GM21526 (cell line): ENCODE results near the gene ADGRG2.

ENCODE experiments used
- ATAC-seq: cut with Tn5 transposase; IDR thresholded peaks from one replicate; pipeline ENCODE4 v1.9.1; 2021; ENCODE audit warnings: moderate library complexity; ENCODE audit not compliant: unreplicated experiment, low FRiP score

The ADGRG2 gene, protein sequence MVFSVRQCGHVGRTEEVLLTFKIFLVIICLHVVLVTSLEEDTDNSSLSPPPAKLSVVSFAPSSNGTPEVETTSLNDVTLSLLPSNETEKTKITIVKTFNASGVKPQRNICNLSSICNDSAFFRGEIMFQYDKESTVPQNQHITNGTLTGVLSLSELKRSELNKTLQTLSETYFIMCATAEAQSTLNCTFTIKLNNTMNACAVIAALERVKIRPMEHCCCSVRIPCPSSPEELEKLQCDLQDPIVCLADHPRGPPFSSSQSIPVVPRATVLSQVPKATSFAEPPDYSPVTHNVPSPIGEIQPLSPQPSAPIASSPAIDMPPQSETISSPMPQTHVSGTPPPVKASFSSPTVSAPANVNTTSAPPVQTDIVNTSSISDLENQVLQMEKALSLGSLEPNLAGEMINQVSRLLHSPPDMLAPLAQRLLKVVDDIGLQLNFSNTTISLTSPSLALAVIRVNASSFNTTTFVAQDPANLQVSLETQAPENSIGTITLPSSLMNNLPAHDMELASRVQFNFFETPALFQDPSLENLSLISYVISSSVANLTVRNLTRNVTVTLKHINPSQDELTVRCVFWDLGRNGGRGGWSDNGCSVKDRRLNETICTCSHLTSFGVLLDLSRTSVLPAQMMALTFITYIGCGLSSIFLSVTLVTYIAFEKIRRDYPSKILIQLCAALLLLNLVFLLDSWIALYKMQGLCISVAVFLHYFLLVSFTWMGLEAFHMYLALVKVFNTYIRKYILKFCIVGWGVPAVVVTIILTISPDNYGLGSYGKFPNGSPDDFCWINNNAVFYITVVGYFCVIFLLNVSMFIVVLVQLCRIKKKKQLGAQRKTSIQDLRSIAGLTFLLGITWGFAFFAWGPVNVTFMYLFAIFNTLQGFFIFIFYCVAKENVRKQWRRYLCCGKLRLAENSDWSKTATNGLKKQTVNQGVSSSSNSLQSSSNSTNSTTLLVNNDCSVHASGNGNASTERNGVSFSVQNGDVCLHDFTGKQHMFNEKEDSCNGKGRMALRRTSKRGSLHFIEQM

DNA sequence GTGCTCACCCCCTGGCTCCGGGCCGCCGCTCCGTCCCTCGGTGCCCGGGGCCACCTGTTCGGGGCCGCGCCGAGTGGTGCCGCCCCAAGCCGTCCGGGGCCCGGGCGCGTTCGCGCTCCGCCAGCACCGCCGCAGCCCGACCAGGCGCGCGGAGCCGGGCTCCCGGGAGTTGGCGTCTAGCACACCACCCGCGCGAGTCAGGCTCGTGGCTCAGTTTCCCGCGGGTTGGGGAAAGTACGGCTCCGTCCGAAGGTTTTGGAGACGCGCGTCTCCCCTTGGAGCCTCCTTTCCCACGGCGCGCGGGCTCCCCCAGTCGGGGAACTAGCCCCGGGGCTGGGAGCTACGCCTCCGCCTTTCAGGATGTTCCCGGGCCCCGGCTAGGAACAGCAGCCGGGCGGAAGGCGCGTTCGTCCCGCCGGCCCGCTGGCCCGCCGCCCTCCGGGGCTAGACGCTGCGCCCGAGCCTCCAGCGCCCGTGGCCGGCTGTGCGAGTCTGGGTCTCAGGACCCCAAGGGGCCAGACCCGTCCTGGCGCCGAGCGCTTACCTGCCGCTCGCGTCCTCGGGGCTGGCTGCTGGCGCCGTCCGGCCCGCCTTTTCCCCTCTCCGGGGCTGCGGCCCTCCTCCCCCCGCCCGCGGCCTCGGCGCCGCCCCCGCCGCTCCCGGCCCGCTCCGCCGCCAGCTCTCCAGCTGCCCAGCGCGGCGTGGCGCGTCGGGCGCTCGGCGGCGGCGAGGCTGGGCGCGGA lies at the start of gene ADGRG2:
Gene ADGRG2 (minus strand): TSS at position 571 of the 743 bp plus-strand sequence. CDS start 53,634 bp downstream, outside the sequence.
- no peak for ATAC-seq

DNA sequence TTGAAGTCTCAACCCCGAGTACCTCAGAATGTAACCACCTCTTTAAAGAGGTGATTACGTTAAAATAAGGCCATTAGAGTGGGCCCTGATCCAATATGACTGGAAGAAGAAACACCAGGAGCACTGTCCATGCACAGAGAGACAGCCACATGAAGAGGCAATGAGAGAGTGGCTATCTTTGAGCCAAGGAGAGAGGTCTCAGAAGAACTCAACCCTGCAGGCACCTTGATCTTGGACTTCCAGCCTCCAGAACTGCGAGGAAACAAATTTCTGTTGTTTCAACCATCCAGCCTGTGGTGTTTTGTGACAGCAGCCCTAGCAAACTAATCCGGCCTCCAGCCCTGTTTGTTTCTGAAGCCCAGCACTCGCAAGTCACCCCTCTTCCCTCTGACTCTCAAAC lies 46.3 kb upstream of the ADGRG2 start:
- ATAC-seq, result no peak

GRCh38 chrX:19162851-19163250 lies 40.6 kb upstream of the ADGRG2 start:
- ATAC-seq, result no peak

GRCh38 chrX:19156186-19156585 lies 33.9 kb upstream of the ADGRG2 start:
- ATAC-seq, result no peak

DNA sequence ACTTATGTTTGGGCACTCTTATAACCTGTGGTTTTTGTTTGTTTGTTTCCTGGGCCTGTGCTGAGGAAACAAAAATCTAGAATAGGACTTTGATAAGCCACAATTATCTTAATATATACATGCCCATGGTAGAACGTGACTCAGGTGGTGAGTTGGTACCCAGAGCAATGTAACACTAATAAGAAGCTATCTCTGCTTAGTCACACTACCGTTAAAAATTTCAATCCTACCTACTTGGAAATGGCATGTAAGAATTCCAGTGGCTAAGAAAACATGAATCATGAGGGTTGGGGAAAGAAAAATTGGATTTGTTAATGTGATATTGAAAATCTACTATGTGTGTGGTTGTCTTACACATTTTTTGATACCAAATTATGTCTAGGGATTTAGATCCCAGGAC lies 30.5 kb upstream of the ADGRG2 start:
- no peak for ATAC-seq

- ATAC-seq, result no peak
These were observed 14.8 kb upstream of the ADGRG2 start for GRCh38 chrX:19137067-19137466.

GRCh38 chrX:19133784-19134183 lies 11.5 kb upstream of the ADGRG2 start:
- ATAC-seq, result no peak

GRCh38 chrX:19133231-19133630 lies 11.0 kb upstream of the ADGRG2 start:
- ATAC-seq, result no peak

DNA sequence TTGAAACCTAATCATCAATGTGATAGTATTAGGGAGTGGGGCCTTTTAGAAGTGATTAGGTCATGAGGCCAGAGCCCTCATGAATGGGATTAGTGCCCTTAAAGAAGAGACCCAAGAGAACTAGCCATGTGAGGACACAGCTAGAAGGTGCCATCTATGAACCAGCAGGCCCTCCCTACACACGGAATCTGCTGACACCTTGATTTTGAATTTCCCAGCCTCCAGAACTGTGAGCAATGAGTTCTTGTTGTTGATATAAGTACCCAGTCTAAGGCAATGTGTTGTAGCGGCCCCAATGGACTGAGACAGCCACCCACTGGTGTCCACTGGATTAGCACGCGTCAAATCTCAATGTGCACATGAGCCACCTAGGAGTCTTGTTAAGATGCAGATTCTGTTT lies 8.4 kb upstream of the ADGRG2 start:
- ATAC-seq, result no peak

DNA sequence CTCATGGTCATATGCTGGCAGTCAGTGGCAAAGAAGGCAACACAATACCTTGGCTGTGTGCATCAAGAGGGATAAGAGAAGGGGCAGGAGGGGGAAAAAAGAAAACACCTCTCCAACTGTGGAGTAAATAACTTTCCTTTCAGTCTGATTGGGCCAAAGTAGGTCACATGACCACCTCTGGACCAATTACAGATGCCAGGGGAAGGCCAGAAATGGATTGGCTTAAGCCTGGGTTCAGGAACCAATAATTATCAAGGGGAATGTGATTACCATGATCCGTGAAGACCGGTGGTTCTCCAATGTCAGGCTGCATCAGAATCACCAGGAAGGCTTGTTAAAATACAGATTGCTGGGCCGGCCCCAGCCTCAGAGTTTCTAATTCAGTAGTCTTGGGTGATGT lies 7.4 kb upstream of the ADGRG2 start:
- ATAC-seq, result no peak

DNA sequence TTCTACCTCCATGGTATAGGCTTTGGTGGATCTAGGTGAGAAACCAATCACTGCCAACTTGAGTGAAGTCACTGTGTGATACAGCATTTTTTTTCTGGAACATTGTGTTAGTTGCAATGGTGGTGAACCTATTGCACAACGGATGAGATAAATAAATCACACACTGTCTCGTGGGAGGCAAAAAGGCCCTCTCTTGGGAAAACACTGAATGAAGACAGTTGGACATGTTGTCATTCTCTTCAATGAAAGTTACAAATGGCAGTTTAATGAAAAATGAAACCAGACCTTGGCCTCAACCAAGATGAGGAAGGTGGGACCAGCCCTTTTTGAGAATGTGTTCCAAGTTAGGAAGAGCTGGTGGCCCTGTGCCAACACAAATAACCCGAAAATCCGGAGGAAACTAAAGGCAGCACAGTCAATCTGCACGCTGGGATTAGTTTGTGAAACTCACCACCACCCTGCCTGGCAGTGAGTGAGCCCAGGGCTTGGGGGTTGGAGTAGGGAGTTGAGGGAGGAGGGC lies 5.4 kb upstream of the ADGRG2 start:
- no peak for ATAC-seq

DNA sequence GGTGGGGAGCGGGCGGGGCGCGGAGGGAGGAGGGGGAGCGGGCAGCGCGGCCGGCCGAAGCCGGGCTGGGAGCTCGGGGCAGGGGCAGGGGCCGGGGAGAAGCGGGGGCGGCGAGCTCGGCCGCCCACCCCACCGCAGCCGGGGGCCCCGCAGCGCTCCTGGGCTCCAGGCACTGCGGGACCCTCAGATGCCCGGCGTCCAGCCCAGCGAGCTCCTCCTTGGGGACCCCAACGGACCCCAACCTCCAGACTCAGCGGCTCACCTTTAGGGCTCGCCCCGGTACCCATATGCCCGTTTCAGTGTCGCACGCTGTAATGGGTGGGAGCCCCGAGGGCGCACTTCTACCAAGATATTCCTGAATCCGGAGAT lies 357 bp upstream of the ADGRG2 start:
- ATAC-seq, result no peak

DNA sequence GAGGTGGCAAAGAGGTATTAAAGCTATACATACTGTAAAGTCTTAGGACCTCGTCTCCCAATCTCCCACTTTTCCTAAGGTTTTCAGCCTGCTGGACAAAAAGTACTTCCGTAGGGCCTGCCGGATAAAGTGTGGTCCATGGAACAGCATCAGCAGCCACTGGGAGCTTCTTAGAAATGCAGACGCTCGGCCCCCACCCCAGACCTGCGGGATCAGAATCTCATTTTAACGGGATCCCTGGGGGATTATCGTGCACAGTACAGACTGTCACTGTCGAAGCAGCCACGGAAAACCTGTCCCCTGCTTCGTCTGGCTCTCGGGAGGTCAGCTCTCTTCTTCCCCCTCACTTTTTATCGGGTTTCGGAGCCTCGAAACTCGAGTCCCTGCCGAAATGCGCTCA lies 802 bp downstream of the ADGRG2 start:
- ATAC-seq, result no peak

- no peak for ATAC-seq
These were observed 11.6 kb downstream of the ADGRG2 start for GRCh38 chrX:19110642-19111041.

GRCh38 chrX:19107035-19107434 lies 15.2 kb downstream of the ADGRG2 start:
- ATAC-seq, result no peak

DNA sequence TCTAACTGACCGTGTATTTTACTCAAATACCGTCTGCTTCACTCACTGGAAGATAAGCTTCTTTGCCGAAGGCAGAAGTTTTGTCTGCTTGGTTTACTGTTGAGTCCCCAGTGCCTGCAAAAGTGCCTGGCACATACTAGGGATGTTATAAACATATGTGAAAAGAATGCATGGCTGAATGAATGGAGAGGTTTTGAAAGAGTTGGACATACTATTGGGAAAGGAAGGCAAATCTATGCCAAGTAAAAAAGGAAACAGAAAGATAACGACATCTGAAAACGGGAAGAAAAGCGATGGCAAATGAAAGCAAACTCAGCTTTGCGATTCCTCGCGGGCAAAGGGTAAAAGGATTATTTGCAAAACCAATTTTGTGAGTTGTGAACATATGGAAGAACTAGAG lies 21.7 kb downstream of the ADGRG2 start:
- ATAC-seq, result no peak

DNA sequence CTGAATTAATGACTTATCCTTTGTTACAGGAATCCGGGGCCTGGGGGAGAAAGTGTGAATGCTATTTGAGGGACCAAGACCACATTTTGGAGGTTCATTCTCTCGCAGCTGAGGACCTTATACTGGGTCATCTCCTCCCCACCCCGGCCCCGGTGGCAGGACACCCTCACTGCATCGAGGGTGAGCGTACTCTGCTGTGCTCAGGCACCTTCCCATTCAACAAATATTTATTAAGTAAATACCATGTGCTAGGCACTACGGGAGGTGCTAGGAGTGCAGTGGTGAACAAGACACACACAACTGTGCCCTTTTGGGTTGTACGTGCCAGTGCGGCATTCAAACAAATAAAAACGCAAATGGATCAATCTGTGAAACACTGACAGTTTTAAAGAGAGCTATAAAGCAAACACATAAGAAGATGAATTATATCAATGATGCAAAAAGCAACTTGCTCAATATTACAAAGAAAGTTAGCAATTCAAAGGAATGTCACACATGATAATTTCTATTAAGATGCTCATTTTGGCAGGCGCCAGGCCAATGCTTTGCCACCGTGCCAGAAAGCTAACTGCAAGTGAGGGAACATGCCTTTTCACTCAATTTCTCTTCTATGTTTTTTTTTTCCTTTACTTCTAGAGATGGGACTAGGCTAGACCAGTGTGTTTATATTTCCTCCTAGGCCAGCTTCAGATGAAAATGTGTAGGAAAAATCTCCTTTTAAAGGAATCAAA lies 24.6 kb downstream of the ADGRG2 start:
- no peak for ATAC-seq

DNA sequence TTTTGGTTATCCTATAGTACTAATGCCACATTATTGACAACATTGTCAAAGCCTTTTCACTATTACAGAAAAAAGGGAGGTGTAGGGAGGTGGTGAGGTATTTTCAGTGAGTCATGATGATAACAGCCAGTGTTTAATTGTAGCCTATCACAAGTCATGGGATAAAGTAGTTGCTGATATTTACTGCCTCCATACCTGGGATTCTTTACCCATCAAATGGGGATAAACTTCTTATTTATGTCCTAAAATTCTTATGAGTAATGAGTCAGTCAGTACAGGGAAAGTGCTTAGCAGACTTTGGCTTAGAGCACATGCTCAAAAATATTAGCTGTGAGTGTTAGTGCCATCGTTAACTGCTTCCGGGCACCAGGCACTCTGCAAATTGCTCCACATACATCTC lies 25.7 kb downstream of the ADGRG2 start:
- no peak for ATAC-seq

DNA sequence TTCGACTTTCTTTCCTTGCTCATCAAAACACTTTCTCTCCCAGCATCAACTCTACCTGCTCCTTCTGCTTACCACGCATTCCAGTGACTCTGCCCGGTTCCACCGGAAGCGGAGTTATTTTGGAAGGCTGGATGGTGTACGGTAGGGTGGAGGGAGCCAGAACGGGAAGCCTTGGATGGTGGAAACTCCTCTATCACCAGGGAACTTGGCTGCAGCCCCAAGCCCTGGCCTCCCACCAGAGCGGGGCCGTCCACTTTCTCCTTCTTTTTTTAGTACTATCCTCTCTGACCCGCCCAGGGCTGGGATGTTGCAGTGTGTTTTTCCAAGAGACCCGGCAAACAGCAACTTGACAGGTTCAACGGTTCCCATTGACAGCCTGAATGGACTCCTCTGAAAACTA lies 27.6 kb downstream of the ADGRG2 start:
- ATAC-seq, result no peak

DNA sequence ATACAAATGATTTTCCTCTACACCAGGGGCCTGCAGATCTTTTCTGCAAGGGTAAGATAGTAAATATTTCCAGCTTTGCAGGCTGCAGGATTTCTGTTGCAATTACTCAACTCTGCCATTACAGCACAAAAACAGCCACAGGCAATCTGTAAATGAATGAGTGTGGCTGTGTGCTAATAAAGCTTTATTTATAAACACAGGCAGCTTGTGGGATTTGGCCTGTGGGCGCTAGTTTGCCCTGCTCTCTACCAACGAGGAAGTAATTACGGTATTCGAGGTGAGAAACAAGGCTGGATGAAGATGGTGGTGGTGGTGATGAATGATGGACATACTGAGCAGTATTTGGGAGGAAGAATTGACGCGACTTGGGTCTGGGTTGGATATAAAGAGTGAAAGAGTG lies 30.7 kb downstream of the ADGRG2 start:
- no peak for ATAC-seq
